Activated T-cell treated with anti-CD3 and anti-CD28 coated beads, Interleukin-2, amount 50 U/mL, for 24 hours (primary cell): Measurements from ENCODE around the gene SAP30BP.
A peak's percentile ranks its signal among the peaks of the same experiment; 100 is the strongest.

Experiments used
- DNase-seq: peaks from one replicate; pipeline ENCODE4 v3.0.0-alpha.2; 2020
- H3K27ac Mint-ChIP-seq: 2 replicates; pipeline ENCODE4 v1.8.0; 2020; ENCODE audit warnings: mild to moderate bottlenecking, mixed read lengths
- H3K27me3 Mint-ChIP-seq: 2 replicates; pipeline ENCODE4 v1.8.0; 2020; ENCODE audit warnings: mixed read lengths
- H3K36me3 Mint-ChIP-seq: 2 replicates; pipeline ENCODE4 v1.8.0; 2020; ENCODE audit warnings: low read depth, mixed read lengths
- H3K4me1 Mint-ChIP-seq: 2 replicates; pipeline ENCODE4 v1.8.0; 2020; ENCODE audit warnings: low read depth, mixed read lengths
- H3K4me3 Mint-ChIP-seq: 2 replicates; pipeline ENCODE4 v1.8.0; 2020; ENCODE audit warnings: mild to moderate bottlenecking, moderate library complexity, mixed read lengths
- H3K9me3 Mint-ChIP-seq: 2 replicates; pipeline ENCODE4 v1.8.0; 2020; ENCODE audit warnings: mixed read lengths

SAP30BP gene

DNA sequence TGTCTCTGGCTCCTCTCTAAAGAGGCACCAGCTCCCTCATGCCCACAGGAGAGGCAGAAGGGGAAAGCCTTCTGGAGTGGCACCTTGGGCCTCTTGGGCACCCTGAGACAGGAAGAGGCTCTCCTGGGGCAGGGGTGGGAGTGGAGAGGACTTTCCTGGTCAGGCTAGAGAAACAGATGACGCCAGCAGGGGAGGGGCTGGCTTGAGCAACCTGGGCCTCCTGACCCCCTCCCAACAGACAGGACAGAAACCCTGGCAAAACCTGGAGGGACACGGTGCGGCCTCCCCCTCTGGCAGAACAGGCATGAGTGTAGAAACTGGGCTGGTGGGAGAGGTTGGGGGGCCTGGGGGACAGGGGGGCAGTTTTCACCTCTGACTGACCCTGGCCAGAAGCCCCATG, 27.8 kb upstream of the SAP30BP start:
- Mint-ChIP-seq H3K27me3 (no peaks in the 10 kb centered on the region), H3K4me1 (no peaks in the 10 kb centered on the region), H3K36me3 (peaks cover 6% of the 10 kb centered on the region), H3K27ac (no peak overlapping the region), H3K4me3 (no peak overlapping the region), H3K9me3 (no peaks in the 10 kb centered on the region)
- no peak for DNase-seq

DNA sequence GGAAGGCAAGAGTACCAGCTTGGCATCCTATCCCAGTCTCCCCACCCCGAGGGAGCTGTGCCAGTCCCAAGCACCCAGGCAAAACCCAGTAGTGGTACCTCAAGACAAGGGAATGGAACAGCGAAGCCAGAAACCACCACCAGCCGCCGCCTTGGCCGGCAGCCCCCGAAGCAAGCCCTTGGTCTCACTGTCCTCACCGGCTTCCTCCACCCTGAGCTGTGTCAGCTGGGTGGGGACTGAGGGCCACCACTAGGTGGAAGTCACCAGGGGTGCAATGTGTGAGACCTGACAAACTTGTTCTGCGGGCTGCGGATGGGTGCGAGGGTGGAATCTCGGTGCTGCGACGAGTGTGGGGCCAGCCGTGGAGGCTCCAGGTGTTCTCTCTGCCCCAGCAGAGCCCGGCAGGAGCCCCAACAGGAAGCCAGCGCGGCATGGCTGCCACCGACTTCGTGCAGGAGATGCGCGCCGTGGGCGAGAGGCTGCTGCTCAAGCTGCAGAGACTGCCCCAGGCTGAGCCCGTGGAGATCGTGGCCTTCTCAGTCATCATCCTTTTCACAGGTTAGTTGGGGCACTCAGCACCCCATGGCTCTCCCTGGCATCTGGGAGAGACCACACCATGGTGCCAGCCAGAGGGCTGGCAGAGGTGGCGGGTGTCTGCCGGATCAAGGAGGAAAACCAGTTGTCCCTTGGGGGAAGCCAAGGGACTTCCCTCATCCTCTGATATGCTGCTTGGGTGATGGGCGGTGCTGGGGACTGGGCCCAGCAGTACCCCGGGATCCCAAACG, 27.2 kb upstream of the SAP30BP start:
- DNase-seq = no peak
- Mint-ChIP-seq H3K27ac (no peak overlapping the region), H3K9me3 (no peaks in the 10 kb centered on the region), H3K27me3 (no peaks in the 10 kb centered on the region), H3K4me1 (no peaks in the 10 kb centered on the region), H3K4me3 (no peak overlapping the region), H3K36me3 (peaks cover 6% of the 10 kb centered on the region)

DNA sequence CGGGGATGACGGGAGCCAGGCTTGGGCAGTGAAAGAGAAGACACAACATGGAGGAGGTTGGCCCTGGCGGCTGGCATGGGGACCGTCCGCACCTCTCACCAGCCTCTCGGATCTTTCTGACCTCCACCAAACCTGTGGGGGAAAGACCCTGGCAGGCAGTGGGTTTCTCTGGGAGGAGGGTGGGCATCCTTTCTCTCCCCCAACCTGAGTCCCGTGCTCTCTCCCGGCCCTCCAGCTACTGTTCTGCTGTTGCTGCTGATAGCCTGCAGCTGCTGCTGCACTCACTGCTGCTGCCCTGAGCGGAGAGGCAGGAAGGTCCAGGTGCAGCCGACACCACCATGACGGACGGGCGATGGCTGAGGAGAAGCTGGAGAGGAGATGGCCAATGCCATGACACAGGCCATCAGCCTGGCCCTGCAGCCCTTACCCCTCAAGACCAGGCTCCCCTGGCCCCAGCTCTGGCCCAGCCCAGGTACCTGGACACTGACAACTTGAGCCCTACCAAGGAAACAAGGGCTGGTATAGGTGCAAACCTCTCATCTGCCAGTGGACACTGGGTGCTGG, 26.5 kb upstream of the SAP30BP start:
- Mint-ChIP-seq H3K27ac (no peak overlapping the region), H3K27me3 (no peaks in the 10 kb centered on the region), H3K9me3 (no peaks in the 10 kb centered on the region), H3K36me3 (peaks cover 10% of the 10 kb centered on the region), H3K4me3 (no peak overlapping the region), H3K4me1 (no peaks in the 10 kb centered on the region)
- DNase-seq = no peak

DNA sequence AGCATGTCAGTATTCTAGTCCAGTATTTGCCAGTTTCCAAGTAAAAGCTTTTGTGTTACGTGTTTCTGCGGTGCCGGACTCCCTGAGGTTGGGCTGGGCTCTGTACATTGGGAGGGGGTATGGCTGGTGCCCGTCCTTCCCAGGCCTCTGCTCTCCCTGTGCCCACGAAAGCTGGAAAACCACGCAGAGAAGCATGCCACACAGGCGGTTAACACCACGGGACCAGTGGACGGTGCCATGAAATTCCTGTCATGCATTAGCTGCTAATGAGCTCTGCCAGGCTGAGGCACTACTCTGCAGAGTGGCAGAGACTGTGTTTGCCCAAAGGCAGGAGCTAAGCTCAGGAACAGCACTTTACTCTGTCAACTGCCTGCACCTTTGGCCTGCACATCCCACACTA, 25.8 kb upstream of the SAP30BP start:
- H3K4me1 Mint-ChIP-seq = peaks cover 5% of the 10 kb centered on the region
- no peak for DNase-seq
- H3K27me3 Mint-ChIP-seq = no peaks in the 10 kb centered on the region
- H3K36me3 Mint-ChIP-seq = peaks cover 11% of the 10 kb centered on the region
- H3K9me3 Mint-ChIP-seq = no peaks in the 10 kb centered on the region
- no peak overlapping the region for H3K27ac Mint-ChIP-seq
- no peak overlapping the region for H3K4me3 Mint-ChIP-seq

DNA sequence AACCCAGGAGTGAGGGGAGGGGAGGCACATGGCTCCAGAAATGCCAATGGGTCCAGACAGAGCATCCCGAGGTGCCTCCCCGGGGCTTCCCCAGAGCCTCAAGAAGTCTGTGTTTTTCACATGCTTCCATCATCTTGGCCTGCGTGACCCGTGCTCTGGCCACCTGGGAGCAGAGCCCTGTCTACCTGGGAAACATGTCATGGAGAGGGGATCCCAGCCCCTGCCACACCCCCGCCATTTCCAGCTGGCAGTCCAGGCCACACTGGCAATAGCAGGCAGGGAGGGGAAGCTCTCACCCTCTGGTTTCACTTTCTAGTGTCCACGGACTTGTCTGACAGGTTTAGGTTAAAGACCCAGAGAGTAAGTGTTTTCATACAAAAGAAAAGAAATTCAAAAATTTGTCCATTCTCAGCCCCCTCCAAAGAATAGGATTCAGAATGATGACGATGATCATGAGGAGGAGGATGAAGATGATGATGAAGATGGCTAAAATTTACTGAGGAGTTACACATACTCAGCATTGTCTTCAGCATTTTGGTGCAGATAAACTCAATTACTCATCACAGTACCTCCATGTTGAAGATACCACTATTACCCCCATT, 24.9 kb upstream of the SAP30BP start:
- Mint-ChIP-seq H3K27ac (no peak overlapping the region), H3K27me3 (no peaks in the 10 kb centered on the region), H3K4me1 (peaks cover 5% of the 10 kb centered on the region), H3K9me3 (no peaks in the 10 kb centered on the region), H3K36me3 (peaks cover 11% of the 10 kb centered on the region), H3K4me3 (no peak overlapping the region)
- no peak for DNase-seq

DNA sequence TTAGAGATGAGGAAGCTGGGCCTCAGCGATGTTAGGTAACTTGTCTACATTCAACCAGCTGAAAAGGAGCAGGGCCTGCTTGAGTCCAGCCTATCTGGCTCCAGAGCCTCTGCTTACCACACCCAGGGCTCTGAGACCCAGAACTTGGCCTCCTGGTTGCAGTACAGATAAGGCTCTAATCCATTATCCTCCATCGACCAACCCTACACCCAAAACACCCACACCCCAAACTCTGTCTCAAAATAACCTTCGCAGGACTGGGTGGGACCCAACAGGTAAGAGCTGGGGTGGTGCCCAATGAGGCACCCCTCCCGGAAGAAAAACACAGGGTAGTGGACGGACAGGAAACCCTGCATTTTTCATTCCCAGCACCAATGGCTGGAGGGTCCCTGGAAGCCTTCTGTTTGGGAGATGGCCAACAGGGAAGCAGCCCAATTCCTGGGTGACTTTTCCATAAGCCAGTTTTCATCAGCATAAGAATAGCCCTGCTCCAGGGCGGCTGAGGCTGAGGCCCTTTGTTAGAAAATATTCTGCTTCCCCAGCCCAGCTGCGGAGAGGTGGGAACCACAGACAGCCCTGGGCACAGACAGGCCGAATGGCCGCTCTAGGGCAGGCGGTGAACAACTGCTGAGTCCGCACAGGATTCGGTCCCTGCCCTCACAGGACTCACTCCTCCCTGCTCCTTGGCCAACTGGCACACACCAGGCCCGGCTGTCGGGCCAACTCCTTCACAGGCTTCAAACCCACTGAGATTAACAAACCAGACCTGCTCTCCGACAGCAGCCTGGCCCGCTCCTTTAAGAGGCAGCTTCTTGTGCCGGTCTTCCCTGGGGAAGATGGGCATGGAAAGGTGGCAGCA, 24.1 kb upstream of the SAP30BP start:
- Mint-ChIP-seq H3K36me3 (peaks cover 13% of the 10 kb centered on the region), H3K4me1 (peaks cover 5% of the 10 kb centered on the region), H3K27me3 (no peaks in the 10 kb centered on the region), H3K4me3 (no peak overlapping the region), H3K9me3 (no peaks in the 10 kb centered on the region), H3K27ac (no peak overlapping the region)
- no peak for DNase-seq

DNA sequence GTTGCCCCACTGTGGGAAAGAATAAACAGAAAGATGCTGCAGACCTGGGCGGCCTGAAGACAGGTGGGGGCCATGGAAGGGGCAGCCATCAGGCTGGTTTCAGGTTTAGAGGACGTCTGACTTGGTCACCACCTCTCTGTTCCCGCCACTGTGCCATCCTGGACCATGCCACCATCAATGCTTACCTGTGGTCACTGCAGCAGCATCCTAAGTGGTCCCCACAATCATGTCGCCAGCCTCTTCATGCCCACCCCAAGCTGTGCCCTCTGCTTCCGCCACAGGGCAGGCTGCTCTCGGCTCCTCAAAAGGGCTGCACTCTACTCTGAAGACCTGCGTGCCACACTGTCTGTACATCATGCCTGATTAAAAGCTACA, 23.5 kb upstream of the SAP30BP start:
- Mint-ChIP-seq H3K4me1 (peaks cover 5% of the 10 kb centered on the region), H3K27ac (no peak overlapping the region), H3K4me3 (no peak overlapping the region), H3K36me3 (peaks cover 11% of the 10 kb centered on the region), H3K27me3 (no peaks in the 10 kb centered on the region), H3K9me3 (no peaks in the 10 kb centered on the region)
- no peak for DNase-seq

DNA sequence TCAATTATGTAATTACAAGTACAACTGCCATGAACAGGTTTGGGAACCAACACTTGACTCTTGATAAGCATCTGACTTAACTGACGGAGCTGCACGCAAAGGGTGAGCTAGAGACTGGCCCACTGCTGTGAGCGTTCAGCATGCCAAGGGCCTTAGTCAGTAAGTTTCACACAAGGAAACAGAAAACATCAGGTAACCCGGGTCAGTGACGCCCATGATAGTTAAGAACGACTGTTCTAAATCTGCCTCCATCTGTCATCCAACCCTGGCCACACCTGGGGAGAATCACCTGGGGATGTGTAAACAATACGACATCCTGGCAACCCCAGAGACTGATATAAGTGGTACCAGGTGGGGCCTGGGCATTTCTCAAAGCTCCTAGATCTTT, 21.6 kb upstream of the SAP30BP start:
- peaks cover 5% of the 10 kb centered on the region for H3K4me1 Mint-ChIP-seq
- H3K27ac Mint-ChIP-seq = no peak overlapping the region
- H3K9me3 Mint-ChIP-seq = no peaks in the 10 kb centered on the region
- no peak overlapping the region for H3K4me3 Mint-ChIP-seq
- peaks cover 29% of the 10 kb centered on the region for H3K36me3 Mint-ChIP-seq
- no peak for DNase-seq
- no peaks in the 10 kb centered on the region for H3K27me3 Mint-ChIP-seq

DNA sequence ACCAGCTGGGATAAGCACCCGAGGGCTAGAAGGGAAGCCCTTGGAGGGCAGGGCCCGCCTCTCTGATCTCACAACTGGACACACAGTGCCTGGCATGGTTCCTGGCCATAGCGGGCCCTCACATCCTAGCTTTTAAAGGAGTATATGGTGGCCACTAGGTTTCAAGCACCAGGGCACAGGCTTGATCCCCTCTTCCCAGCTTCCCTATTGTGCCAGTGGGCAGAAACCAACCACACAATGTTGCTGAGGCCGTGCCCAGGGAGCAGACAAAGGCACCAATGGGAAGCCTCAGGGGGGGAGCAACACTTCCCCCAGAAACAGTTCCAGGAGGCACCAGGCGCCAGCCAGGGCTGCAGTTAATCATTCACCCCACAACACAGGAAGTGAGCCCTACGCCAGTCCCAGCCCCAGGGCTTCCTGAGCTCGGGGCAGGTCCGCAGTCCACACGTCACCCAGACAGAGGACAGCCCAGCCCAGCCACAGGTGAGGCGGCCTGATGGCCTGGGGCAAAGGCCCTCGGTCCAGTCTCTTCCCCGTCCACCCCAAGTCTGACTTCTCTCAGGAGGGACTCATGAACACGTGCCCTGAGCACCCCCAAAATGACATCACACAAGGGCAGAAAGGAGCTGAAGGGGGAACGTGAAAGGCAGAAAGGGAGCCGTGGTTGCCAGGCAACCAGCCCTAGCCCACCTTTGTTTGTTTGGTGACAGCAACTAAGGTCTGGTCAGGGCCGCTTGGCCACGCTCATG, 21.1 kb upstream of the SAP30BP start:
- Mint-ChIP-seq H3K27ac (peak overlapping the region; percentile 67), H3K27me3 (no peaks in the 10 kb centered on the region)

DNA sequence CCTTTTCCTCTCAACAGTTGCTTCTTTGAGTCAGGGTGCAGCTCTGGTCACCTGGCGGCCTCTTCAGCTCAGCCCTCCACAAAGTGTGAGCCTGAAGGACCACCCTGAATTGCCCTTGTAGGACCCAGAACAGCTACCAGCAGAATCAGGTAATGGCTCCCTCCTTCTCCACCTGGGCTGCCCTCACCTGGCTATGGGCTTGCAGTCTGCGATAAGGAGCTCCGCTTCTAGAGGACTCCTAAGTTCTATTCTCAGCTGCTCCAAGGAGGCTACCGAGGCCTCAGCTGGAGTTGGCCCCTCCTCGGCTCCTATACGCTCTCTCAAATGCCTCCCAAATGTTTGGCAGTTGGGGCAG, 20.5 kb upstream of the SAP30BP start:
- Mint-ChIP-seq H3K27me3 (no peaks in the 10 kb centered on the region), H3K9me3 (no peaks in the 10 kb centered on the region), H3K36me3 (peaks cover 40% of the 10 kb centered on the region), H3K27ac (no peak overlapping the region), H3K4me1 (peaks cover 5% of the 10 kb centered on the region), H3K4me3 (no peak overlapping the region)
- DNase-seq = no peak

More for the DNA sequence above, 21.1 kb upstream of the SAP30BP start:
- peaks cover 5% of the 10 kb centered on the region for H3K4me1 Mint-ChIP-seq
- no peaks in the 10 kb centered on the region for H3K9me3 Mint-ChIP-seq
- peaks cover 35% of the 10 kb centered on the region for H3K36me3 Mint-ChIP-seq
- no peak overlapping the region for H3K4me3 Mint-ChIP-seq
- no peak for DNase-seq

DNA sequence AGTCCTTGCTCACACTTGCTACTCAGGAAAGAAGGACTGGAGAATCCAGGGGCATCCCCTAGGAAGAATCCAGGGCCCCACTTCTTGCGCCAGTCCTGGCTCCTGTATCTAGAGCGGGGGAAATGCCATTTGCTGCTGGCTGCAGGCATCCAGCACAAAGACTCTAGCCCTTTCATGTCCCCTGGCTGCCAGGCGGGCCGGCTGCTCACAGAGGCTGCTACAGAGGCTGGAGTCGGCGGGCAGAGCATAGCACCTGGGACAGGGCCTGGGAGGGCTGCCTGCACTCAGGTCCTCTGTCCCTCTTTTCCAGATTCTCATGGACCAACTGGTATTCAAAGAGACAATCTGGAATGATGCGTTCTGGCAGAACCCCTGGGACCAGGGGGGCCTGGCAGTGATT, 20.1 kb upstream of the SAP30BP start:
- peaks cover 5% of the 10 kb centered on the region for H3K4me1 Mint-ChIP-seq
- H3K4me3 Mint-ChIP-seq = no peak overlapping the region
- peaks cover 44% of the 10 kb centered on the region for H3K36me3 Mint-ChIP-seq
- H3K27me3 Mint-ChIP-seq = no peaks in the 10 kb centered on the region
- no peaks in the 10 kb centered on the region for H3K9me3 Mint-ChIP-seq
- H3K27ac Mint-ChIP-seq = no peak overlapping the region
- DNase-seq = no peak

DNA sequence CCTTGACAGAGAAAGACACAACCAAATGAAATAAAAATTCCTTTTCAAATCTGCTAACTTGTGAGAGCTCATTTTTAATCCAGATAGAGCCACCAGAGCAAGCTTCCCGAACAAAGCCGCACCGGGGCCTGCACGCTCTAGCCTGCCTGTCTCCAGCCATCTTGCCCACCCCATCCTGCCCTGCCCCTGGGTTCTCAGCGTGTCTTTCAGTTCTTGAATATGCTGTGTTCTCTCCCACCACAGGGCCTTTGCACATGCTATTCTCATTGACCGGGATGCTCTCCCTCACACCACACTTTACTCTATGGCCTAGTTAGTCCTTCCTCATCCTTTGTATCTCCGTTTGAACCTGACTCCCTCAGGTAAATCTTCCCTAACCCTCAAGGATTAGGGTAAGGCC, 19.2 kb upstream of the SAP30BP start:
- H3K27ac Mint-ChIP-seq = no peak overlapping the region
- no peak overlapping the region for H3K4me3 Mint-ChIP-seq
- peaks cover 48% of the 10 kb centered on the region for H3K36me3 Mint-ChIP-seq
- peaks cover 7% of the 10 kb centered on the region for H3K4me1 Mint-ChIP-seq
- no peaks in the 10 kb centered on the region for H3K9me3 Mint-ChIP-seq
- H3K27me3 Mint-ChIP-seq = no peaks in the 10 kb centered on the region
- DNase-seq = no peak

DNA sequence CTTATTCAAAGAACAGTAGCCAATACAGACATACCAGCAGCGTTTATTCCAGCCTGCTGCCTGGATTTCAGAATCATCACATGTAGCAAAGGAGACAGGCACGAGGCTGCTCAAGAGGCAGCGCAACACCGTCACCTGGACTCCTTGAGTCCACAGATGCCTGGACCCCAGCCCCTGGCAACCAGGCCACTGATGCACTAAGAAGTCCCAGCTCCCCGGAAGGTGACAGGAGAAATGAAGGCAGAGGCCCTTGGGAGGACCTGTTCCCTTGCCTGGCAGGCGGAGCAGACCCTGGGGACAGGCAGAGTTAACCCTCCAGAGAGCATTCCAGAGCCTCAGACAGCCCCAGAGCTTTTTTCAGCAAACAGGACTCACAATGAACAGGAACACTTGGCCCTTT, 17.5 kb upstream of the SAP30BP start:
- Mint-ChIP-seq H3K4me1 (peaks cover 9% of the 10 kb centered on the region), H3K27me3 (no peaks in the 10 kb centered on the region), H3K27ac (no peak overlapping the region), H3K36me3 (peaks cover 61% of the 10 kb centered on the region), H3K4me3 (no peak overlapping the region), H3K9me3 (no peaks in the 10 kb centered on the region)
- DNase-seq = no peak

DNA sequence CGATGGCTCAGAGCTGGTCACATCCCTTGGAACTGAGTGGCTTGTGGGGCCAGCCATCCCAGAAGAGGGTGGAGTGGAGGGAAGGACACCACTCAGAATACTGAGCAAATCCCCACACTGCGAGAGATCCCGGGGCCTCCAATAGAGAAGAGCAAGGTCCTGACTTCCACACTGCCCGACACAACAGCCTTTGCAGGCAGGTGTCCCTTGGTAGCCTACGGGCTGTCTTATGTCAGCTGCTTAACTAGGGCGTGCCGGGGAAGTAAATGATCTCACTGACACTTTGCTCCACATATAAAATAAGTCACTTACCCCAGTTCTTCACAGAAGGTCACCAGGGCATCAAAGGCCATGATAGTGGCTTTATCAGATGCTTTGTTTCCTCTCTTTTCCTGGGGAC, 16.3 kb upstream of the SAP30BP start:
- H3K4me1 Mint-ChIP-seq = peaks cover 9% of the 10 kb centered on the region
- no peaks in the 10 kb centered on the region for H3K27me3 Mint-ChIP-seq
- H3K27ac Mint-ChIP-seq = no peak overlapping the region
- no peak for DNase-seq
- no peak overlapping the region for H3K4me3 Mint-ChIP-seq
- H3K9me3 Mint-ChIP-seq = no peaks in the 10 kb centered on the region
- peaks cover 59% of the 10 kb centered on the region for H3K36me3 Mint-ChIP-seq
